Measurements from ENCODE around the gene ARSA. TPM values are rescaled to one million over a fixed set of nuclear protein-coding genes. Genes with fewer than 3 reads are reported as not detected.
A peak's percentile ranks its signal among the peaks of the same experiment; 100 is the strongest.

Gene ARSA
- total and polyA plus RNA-seq, 2 of the 13 experiments (the other 11 are each of a cell fraction or from before 2014, with no cell fraction given): 9.0 to 11.5 TPM

DNA sequence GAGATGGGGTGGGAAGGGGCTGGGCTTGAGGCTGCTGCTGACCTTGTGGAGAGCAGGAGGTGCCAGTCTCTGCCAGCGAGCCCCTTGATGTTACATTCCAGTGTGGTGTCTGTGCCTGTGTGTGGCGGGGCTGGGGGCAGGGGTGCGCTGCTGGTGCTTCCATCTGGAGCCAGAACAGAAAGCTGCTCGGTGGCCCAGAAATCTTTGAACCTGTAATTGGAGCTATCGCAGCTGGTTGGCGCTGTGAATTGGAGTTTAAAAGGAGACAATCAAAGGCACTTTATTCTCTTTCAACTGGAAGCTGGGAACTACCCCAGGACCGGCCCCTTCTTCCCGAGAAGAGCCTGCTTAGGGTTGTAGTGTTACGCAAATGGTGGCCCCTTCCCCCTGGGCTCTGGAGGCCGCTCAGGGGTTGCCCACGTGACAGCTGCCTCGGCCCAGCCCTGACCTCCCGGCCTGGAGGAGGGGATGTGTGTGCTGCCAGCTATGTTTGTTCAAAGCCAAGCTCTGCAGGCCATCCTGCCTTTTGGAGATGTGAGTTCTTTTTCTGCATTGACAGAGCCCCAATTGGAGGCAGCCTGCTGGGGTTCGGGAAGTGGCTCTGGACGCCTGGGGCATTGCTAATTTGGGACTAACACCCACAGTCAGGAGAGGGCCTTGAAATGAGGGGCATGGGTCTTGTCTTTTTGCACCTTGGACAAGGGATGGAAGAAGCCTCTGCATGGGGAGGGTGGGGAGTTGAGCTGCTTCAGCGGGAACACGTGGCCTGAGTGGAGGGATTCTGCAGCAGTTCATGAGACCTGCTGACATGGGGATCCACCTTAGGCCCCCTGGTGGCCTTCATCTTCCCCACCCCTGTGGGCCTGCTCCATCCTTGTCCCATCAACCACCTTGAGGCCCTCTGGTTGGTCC, 14.0 kb upstream of the ARSA start (continued):
- TF ChIP-seq FOXC1 (CRISPR knock-in tag; IDR thresholded peaks at IDR 0.05; ENCODE audit: borderline replicate concordance) (peak; percentile 40; the same call in 1 of the 2 replicates), ZNF670 (CRISPR knock-in tag; IDR thresholded peaks at IDR 0.05; ENCODE audit: borderline replicate concordance) (peak; percentile 89; the same call in 1 of the 2 replicates), MED8 (CRISPR knock-in tag; IDR thresholded peaks at IDR 0.05; ENCODE audit: insufficient replicate concordance) (peak; percentile 84), MEIS2 (CRISPR knock-in tag; IDR thresholded peaks at IDR 0.05) (0 out of 2 replicates have a peak, but pooled peaks have one; percentile 18), SP1 (IDR thresholded peaks at IDR 0.05) (no peak), SP1 (CRISPR knock-in tag; IDR thresholded peaks at IDR 0.05) (0 out of 2 replicates have a peak, but pooled peaks have one; percentile 7), MEF2D (CRISPR knock-in tag; IDR thresholded peaks at IDR 0.05) (peak; percentile 67; the same call in 1 of the 2 replicates), SYNCRIP (IDR thresholded peaks at IDR 0.05; ENCODE audit: insufficient read depth, low read depth, low read length) (no peak), KLF6 (CRISPR knock-in tag; IDR thresholded peaks at IDR 0.05) (peak; percentile 72; the same call in 1 of the 2 replicates), AGO1 (IDR thresholded peaks at IDR 0.05; ENCODE audit: low read depth, low read length, poor library complexity, severe bottlenecking) (no peak), RXRB (CRISPR knock-in tag; IDR thresholded peaks at IDR 0.05; ENCODE audit: borderline replicate concordance) (peak; percentile 74), MIER3 (CRISPR knock-in tag; IDR thresholded peaks at IDR 0.05; ENCODE audit: borderline replicate concordance) (peak; percentile 77; the same call in 1 of the 2 replicates), KDM1A (CRISPR knock-in tag; IDR thresholded peaks at IDR 0.05) (0 out of 2 replicates have a peak, but pooled peaks have one; percentile 16), SMC3 (IDR thresholded peaks at IDR 0.05; ENCODE audit: low read length) (peak; percentile 35; the same call in 1 of the 2 replicates), ZBTB38 (CRISPR knock-in tag; IDR thresholded peaks at IDR 0.05) (peak; percentile 83), THAP11 (CRISPR knock-in tag; IDR thresholded peaks at IDR 0.05) (peak; percentile 60), ZNF44 (CRISPR knock-in tag; IDR thresholded peaks at IDR 0.05) (no peak), PHF8 (CRISPR knock-in tag; IDR thresholded peaks at IDR 0.05) (peak; percentile 31; the same call in 1 of the 2 replicates)
- TF ChIP-seq, protein P1, sequence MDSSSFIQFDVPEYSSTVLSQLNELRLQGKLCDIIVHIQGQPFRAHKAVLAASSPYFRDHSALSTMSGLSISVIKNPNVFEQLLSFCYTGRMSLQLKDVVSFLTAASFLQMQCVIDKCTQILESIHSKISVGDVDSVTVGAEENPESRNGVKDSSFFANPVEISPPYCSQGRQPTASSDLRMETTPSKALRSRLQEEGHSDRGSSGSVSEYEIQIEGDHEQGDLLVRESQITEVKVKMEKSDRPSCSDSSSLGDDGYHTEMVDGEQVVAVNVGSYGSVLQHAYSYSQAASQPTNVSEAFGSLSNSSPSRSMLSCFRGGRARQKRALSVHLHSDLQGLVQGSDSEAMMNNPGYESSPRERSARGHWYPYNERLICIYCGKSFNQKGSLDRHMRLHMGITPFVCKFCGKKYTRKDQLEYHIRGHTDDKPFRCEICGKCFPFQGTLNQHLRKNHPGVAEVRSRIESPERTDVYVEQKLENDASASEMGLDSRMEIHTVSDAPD (CRISPR knock-in tag; IDR thresholded peaks at IDR 0.05): peak; percentile 64; the same call in 1 of the 2 replicates
- TF ChIP-seq, protein P2, sequence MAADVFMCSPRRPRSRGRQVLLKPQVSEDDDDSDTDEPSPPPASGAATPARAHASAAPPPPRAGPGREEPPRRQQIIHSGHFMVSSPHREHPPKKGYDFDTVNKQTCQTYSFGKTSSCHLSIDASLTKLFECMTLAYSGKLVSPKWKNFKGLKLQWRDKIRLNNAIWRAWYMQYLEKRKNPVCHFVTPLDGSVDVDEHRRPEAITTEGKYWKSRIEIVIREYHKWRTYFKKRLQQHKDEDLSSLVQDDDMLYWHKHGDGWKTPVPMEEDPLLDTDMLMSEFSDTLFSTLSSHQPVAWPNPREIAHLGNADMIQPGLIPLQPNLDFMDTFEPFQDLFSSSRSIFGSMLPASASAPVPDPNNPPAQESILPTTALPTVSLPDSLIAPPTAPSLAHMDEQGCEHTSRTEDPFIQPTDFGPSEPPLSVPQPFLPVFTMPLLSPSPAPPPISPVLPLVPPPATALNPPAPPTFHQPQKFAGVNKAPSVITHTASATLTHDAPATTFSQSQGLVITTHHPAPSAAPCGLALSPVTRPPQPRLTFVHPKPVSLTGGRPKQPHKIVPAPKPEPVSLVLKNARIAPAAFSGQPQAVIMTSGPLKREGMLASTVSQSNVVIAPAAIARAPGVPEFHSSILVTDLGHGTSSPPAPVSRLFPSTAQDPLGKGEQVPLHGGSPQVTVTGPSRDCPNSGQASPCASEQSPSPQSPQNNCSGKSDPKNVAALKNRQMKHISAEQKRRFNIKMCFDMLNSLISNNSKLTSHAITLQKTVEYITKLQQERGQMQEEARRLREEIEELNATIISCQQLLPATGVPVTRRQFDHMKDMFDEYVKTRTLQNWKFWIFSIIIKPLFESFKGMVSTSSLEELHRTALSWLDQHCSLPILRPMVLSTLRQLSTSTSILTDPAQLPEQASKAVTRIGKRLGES (CRISPR knock-in tag; IDR thresholded peaks at IDR 0.05; ENCODE audit: borderline replicate concordance): peak; percentile 90; the same call in 1 of the 2 replicates
- TF ChIP-seq, protein P3, sequence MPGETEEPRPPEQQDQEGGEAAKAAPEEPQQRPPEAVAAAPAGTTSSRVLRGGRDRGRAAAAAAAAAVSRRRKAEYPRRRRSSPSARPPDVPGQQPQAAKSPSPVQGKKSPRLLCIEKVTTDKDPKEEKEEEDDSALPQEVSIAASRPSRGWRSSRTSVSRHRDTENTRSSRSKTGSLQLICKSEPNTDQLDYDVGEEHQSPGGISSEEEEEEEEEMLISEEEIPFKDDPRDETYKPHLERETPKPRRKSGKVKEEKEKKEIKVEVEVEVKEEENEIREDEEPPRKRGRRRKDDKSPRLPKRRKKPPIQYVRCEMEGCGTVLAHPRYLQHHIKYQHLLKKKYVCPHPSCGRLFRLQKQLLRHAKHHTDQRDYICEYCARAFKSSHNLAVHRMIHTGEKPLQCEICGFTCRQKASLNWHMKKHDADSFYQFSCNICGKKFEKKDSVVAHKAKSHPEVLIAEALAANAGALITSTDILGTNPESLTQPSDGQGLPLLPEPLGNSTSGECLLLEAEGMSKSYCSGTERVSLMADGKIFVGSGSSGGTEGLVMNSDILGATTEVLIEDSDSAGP (CRISPR knock-in tag; IDR thresholded peaks at IDR 0.05; ENCODE audit: borderline replicate concordance): peak; percentile 82; the same call in 1 of the 2 replicates
- TF ChIP-seq, protein P4, sequence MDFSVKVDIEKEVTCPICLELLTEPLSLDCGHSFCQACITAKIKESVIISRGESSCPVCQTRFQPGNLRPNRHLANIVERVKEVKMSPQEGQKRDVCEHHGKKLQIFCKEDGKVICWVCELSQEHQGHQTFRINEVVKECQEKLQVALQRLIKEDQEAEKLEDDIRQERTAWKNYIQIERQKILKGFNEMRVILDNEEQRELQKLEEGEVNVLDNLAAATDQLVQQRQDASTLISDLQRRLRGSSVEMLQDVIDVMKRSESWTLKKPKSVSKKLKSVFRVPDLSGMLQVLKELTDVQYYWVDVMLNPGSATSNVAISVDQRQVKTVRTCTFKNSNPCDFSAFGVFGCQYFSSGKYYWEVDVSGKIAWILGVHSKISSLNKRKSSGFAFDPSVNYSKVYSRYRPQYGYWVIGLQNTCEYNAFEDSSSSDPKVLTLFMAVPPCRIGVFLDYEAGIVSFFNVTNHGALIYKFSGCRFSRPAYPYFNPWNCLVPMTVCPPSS (IDR thresholded peaks at IDR 0.05): no peak

Data from HepG2 (cell line).